ENCODE data around the gene PADI1.

PADI1 gene

DNA sequence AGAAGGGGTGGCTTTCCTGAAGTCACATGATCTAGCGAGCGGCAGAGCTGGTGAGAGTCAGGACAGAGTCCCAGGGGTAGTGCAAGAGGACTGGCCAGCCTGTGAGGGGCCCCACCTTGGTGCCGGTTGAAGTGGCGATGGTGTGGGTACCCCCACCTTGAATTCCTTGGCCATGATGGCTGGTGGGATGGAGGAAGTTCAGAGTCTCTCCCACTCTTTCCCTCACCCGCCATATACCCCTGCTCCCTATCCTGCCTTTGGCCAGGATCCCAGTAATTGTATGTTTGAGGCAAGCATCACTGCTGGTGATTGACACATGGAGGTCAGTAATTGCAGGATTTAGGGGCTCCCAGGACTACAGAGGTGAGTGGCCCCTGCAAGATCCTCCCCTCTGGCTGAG is 55.8 kb downstream of the PADI1 start:
- no peak for DNase-seq (ENCODE audit: low spot score)
- Mint-ChIP-seq H3K36me3 (ENCODE audit: low read depth) (no peaks in the 10 kb centered on the region), H3K4me3 (no peak overlapping the region), H3K9me3 (no peaks in the 10 kb centered on the region), H3K4me1 (ENCODE audit: low read depth) (no peaks in the 10 kb centered on the region), H3K27ac (no peak overlapping the region), H3K27me3 (ENCODE audit: low read depth) (peaks cover 4% of the 10 kb centered on the region)

DNA sequence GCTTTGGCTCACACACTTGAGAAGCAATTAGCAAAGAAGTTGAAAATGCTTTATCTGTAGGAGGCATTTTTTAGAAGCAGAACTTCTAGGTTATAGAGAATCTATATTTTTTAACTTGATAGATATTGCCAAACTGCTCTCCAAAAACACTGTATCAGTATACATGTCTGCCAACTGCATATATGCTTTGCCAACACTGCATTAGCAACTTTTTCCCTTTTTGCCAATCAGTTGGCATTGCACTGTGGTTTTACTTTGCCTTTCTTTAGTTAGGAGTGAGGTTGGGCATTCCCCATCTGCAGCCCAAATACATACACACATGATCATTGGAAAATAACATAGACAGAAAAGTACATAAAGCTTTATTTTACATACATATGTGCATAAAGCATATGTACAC is 59.0 kb downstream of the PADI1 start:
- no peak overlapping the region for H3K27ac Mint-ChIP-seq
- H3K27me3 Mint-ChIP-seq (ENCODE audit: low read depth): peaks cover 4% of the 10 kb centered on the region
- no peaks in the 10 kb centered on the region for H3K4me1 Mint-ChIP-seq (ENCODE audit: low read depth)
- DNase-seq (ENCODE audit: low spot score): no peak
- no peak overlapping the region for H3K4me3 Mint-ChIP-seq
- no peaks in the 10 kb centered on the region for H3K9me3 Mint-ChIP-seq
- no peaks in the 10 kb centered on the region for H3K36me3 Mint-ChIP-seq (ENCODE audit: low read depth)

DNA sequence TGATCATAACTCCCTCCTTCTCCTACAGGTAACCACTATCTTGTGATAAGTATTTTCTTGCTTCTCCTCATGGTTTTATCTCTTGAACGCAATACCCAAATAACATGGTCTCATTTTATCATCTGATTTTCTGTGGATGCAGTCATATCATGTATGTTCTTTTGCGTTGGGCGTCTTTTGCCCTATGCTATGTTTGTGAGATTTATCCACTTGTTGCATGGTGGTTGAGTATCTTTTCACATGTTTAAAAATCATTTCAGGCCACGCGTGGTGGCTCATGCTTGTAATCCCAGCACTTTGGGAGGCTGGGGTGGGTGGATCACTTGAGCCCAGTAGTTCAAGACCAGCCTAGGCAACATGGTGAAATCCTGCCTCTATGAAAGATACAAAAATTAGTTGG is 59.5 kb downstream of the PADI1 start:
- no peak overlapping the region for H3K27ac Mint-ChIP-seq
- DNase-seq (ENCODE audit: low spot score): no peak
- peaks cover 4% of the 10 kb centered on the region for H3K27me3 Mint-ChIP-seq (ENCODE audit: low read depth)
- no peaks in the 10 kb centered on the region for H3K4me1 Mint-ChIP-seq (ENCODE audit: low read depth)
- H3K36me3 Mint-ChIP-seq (ENCODE audit: low read depth): no peaks in the 10 kb centered on the region
- H3K4me3 Mint-ChIP-seq: no peak overlapping the region
- H3K9me3 Mint-ChIP-seq: no peaks in the 10 kb centered on the region

DNA sequence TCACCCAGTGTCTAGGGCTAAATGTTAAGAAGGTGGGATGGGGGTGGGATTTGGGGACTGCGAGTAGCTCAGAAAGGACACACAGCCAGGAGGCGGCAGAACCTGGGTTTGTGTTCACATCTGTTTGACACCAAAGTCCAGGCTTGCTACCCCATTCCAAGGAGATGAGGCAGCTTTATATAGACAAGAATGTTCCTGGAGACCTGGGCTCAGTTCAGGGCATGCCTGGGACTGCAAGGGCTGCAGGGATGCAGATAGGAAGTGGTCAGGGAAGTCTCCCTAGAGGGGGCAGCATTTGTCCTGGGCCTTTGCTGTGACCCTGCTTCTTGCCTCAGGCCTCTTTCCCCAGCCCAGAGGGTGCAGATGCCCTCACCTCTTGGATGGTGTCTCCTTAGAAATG is 60.2 kb downstream of the PADI1 start:
- no peak overlapping the region for H3K27ac Mint-ChIP-seq
- no peaks in the 10 kb centered on the region for H3K9me3 Mint-ChIP-seq
- no peak for DNase-seq (ENCODE audit: low spot score)
- no peaks in the 10 kb centered on the region for H3K4me1 Mint-ChIP-seq (ENCODE audit: low read depth)
- no peak overlapping the region for H3K4me3 Mint-ChIP-seq
- peaks cover 4% of the 10 kb centered on the region for H3K27me3 Mint-ChIP-seq (ENCODE audit: low read depth)
- H3K36me3 Mint-ChIP-seq (ENCODE audit: low read depth): no peaks in the 10 kb centered on the region

DNA sequence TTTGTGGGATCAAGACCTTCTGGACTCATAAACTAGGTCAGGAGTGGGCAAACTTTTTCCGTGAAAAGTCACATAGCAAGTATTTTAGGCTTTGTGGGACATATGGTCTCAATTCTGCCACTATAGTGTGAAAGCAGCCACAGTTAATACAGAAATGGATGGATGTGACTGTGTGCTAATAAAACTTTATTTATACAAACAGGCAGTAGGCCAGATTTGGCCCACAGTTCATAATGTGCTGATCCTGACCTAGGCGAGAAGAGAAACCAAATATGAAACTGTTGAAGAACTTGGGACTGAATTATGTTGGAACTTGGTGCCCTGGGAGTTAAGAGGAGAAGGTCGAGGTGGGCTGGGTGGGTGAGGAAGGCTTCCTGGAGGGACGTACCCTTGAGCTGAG is 61.0 kb downstream of the PADI1 start:
- no peaks in the 10 kb centered on the region for H3K4me1 Mint-ChIP-seq (ENCODE audit: low read depth)
- no peak for DNase-seq (ENCODE audit: low spot score)
- peaks cover 4% of the 10 kb centered on the region for H3K27me3 Mint-ChIP-seq (ENCODE audit: low read depth)
- no peak overlapping the region for H3K27ac Mint-ChIP-seq
- no peaks in the 10 kb centered on the region for H3K9me3 Mint-ChIP-seq
- no peak overlapping the region for H3K4me3 Mint-ChIP-seq
- H3K36me3 Mint-ChIP-seq (ENCODE audit: low read depth): no peaks in the 10 kb centered on the region

DNA sequence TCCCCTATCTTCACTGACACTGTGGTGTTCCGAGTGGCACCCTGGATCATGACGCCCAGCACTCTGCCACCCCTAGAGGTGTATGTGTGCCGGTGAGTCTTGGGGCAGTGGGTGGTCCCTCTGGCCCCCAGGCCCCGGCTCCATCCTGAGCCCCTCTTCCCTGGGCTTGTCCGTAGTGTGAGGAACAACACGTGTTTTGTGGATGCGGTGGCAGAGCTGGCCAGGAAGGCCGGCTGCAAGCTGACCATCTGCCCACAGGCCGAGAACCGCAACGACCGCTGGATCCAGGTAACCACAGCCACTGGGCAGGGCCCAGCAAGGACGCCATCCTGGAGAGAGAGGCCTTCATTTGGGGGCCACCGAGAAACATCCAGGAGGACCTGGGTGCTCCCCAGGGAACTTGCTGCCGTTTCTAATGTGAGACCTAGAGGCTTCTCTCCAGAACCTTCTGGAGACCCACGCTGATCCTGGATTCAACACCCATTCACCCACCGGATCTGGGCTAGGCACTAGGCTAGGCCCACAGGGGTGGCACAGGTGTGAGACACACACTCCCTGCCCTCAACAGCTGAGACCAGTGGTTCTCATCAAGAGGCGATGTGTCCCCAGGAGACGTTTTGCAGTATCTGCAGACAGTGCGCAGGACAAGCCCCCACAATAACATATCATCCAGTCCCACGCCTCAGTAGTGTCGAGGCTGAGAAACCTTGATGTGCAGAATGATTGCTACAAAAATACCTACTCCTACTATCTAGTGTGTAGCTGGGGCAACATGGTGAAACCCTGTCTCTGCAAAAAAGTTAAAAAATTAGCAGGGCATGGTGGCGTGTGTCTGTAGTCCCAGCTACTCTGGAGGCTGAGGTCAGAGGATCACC is 66.2 kb downstream of the PADI1 start:
- H3K36me3 Mint-ChIP-seq (ENCODE audit: low read depth): no peaks in the 10 kb centered on the region
- H3K4me3 Mint-ChIP-seq: no peak overlapping the region
- DNase-seq (ENCODE audit: low spot score): no peak
- peaks cover 3% of the 10 kb centered on the region for H3K27me3 Mint-ChIP-seq (ENCODE audit: low read depth)
- H3K9me3 Mint-ChIP-seq: no peaks in the 10 kb centered on the region
- H3K27ac Mint-ChIP-seq: no peak overlapping the region
- H3K4me1 Mint-ChIP-seq (ENCODE audit: low read depth): no peaks in the 10 kb centered on the region

DNA sequence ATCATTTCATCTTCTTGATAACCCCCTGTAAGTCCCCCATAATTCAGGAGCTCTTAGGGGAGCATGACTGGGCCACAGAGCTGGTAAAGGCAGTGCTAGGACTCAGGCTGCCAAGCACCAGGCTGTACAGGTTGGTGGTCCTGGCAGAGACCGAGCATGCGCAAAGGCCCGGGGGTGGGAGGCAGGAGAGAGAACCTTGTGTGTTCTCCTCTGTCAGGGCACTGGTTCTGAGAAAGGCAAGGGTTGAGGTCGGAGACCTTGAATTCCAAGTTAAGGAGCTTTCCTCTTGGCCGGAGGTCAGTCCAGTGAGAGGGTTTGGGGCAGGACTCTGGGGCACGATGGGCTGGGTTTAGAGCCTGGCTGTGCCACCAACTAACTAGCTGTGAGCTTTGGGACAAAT is 67.1 kb downstream of the PADI1 start:
- Mint-ChIP-seq H3K27me3 (ENCODE audit: low read depth) (peaks cover 3% of the 10 kb centered on the region), H3K27ac (no peak overlapping the region), H3K9me3 (no peaks in the 10 kb centered on the region), H3K4me1 (ENCODE audit: low read depth) (no peaks in the 10 kb centered on the region), H3K36me3 (ENCODE audit: low read depth) (no peaks in the 10 kb centered on the region), H3K4me3 (no peak overlapping the region)
- no peak for DNase-seq (ENCODE audit: low spot score)

DNA sequence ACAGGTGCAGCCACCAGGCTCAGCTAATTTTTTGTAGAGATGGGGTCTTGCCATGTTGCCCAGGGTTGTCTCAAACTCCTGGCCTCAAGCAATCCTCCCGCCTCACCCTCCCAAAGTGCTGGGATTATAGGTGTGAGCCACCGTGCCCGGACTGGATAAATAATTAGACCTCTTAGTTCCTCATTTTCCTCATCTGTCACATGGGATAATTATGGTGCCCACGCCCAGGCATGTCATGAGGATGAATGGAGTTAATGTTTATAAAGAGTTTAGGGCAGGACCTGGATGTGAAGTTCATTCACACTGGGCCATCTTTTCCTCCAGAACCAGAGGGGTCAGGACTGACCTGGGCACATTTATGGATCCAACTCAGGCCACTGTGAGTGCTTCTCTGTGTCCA is 67.7 kb downstream of the PADI1 start:
- no peaks in the 10 kb centered on the region for H3K4me1 Mint-ChIP-seq (ENCODE audit: low read depth)
- no peak overlapping the region for H3K27ac Mint-ChIP-seq
- no peaks in the 10 kb centered on the region for H3K36me3 Mint-ChIP-seq (ENCODE audit: low read depth)
- peaks cover 3% of the 10 kb centered on the region for H3K27me3 Mint-ChIP-seq (ENCODE audit: low read depth)
- DNase-seq (ENCODE audit: low spot score): no peak
- no peak overlapping the region for H3K4me3 Mint-ChIP-seq
- no peaks in the 10 kb centered on the region for H3K9me3 Mint-ChIP-seq

DNA sequence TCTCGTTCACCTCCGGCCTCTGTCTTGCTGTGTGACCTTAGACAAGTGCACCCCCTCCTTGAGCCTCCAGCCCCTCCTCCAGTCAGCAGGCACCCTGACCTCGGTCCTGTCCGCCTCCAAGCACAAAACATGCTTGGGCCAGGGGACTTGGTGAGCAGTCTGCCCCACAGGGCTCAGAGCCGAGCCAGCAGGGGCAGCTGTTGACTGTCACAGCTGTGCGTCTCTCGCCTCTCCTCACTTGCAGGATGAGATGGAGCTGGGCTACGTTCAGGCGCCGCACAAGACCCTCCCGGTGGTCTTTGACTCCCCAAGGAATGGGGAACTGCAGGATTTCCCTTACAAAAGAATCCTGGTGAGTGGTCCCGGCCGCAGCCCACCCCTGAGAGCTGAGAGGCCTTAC is 68.2 kb downstream of the PADI1 start:
- Mint-ChIP-seq H3K27me3 (ENCODE audit: low read depth) (peaks cover 3% of the 10 kb centered on the region), H3K4me3 (no peak overlapping the region), H3K36me3 (ENCODE audit: low read depth) (no peaks in the 10 kb centered on the region), H3K27ac (no peak overlapping the region), H3K4me1 (ENCODE audit: low read depth) (no peaks in the 10 kb centered on the region), H3K9me3 (no peaks in the 10 kb centered on the region)
- DNase-seq (ENCODE audit: low spot score): no peak

DNA sequence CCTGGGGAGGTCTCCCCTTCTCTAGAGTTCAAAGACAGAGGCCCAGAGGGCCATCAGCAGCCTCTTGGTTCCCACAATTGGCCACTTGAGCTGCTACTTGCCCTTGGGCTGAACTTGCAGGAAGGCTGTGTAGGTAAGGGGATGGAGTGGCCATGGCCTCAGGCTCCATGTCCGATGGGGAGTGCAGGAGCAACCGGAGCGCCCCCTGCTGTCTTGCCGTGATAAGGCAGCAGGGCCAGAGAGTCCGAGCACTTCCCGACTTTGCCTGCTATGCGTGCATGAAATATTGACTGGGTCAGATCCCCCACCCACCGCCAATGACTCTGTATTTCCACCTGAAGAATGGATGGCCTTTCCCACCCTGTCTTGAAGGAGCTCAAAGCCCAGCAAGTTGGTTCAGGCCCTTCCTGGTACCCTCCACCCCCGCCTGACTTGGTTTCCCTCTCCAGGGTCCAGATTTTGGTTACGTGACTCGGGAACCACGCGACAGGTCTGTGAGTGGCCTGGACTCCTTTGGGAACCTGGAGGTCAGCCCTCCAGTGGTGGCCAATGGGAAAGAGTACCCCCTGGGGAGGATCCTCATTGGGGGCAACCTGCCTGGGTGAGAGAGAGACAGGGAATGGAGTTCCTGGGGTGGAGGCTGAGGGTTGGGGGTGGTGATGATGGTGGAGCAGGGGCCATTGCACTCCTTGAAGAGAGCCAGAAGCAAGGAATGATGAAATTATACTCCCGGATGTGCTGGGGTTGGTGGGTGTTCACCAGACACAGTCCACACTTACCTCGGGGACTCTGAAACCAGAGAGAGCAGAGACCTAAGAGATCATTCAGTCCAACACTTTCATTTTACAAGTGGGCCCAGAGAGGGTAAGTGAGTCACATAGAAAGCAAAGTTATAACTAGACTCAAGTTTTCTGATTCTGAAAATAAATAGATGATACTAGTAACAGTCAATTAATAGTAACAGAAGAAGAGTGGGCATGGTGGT is 69.5 kb downstream of the PADI1 start:
- peak; percentile 10 for DNase-seq (ENCODE audit: low spot score)
- Mint-ChIP-seq H3K9me3 (no peaks in the 10 kb centered on the region), H3K27ac (no peak overlapping the region), H3K4me3 (no peak overlapping the region), H3K36me3 (ENCODE audit: low read depth) (no peaks in the 10 kb centered on the region), H3K4me1 (ENCODE audit: low read depth) (no peaks in the 10 kb centered on the region), H3K27me3 (ENCODE audit: low read depth) (peaks cover 3% of the 10 kb centered on the region)

DNA sequence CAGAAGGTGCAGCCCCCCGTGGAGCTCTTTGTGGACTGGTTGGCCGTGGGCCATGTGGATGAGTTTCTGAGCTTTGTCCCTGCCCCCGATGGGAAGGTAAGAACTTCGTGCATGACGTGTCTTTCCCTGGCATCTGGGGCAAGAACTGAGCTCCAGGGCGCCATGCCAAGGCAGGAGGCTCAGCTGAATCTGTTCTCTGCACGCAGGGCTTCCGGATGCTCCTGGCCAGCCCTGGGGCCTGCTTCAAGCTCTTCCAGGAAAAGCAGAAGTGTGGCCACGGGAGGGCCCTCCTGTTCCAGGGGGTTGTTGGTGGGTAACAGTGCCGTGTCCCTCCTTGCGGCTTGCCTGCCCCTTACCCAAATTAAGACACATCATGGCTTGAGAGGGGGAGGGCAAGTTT is 71.6 kb downstream of the PADI1 start:
- H3K27ac Mint-ChIP-seq: no peak overlapping the region
- no peaks in the 10 kb centered on the region for H3K9me3 Mint-ChIP-seq
- peaks cover 3% of the 10 kb centered on the region for H3K27me3 Mint-ChIP-seq (ENCODE audit: low read depth)
- no peak for DNase-seq (ENCODE audit: low spot score)
- H3K36me3 Mint-ChIP-seq (ENCODE audit: low read depth): no peaks in the 10 kb centered on the region
- H3K4me1 Mint-ChIP-seq (ENCODE audit: low read depth): no peaks in the 10 kb centered on the region
- no peak overlapping the region for H3K4me3 Mint-ChIP-seq

DNA sequence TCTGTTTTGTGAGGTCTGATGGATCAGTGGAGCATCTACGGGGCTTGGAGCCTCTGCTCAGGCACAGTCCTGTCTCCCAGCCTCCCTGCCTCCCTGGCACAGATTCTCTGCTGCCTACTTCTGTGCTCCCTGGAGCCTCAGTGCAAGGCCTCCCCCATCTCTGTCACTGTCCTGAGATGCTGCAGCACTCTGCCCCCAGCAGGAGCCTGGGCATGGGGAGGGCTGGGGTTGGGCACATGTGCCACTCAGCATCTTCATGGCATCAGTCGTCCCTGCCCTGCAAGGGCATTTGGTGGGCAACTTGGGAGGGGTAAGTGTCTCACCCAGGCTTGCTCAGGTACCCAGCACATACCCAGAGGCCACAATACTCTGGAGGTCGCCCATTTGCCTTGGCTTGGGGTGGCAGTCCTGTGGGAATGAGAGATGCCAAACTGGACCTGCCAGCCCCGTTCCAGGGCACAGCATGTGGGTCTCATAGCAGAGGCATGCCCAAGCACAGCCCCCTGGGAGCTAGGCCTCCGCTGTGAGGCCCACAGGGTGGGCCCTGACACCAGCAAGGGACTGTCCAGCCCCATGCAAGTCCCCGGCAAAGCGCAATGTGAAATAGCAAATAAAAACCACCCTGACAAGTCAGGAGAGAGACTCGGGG is 72.7 kb downstream of the PADI1 start:
- H3K4me1 Mint-ChIP-seq (ENCODE audit: low read depth): no peaks in the 10 kb centered on the region

DNA sequence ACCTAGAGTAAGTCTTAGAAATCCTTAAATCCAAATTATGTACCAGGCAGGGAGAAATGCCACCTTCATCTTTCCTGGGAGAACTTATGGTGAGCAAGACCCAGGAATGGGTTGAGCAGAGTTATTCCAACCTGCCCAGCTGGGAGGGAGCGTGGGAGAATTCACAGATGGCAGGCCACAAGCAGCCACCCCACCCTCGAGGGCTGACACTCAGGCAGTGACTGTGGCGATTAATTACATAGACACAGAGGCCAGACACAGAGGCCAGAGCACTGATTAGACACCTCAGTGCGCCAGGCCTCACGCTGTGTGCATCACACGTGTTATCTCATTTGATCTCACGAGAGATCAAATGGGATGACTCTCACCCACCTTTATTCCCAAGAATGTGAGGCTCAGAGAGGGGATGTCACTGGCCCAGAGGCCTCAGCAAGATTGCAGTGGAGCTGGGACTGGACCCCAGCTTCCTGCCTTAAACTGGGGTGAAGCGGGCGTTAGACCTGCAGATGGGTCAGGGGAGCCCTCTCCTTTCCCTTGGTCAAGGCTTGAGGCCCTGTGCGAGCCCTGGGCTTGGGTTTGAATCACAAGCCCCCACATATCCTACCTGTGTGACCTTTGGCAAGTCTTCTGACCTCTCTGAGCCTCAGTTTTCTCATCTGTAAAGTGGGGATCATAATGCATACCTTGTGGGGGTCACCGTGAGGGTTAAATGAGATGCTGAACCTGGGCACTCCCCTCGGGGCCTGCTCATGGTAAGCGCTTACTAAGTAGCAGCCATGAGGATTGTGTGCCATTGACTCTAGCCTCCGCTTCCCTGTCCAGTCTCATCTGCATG is 74.3 kb downstream of the PADI1 start:
- peaks cover 7% of the 10 kb centered on the region for H3K27me3 Mint-ChIP-seq (ENCODE audit: low read depth)
- no peaks in the 10 kb centered on the region for H3K36me3 Mint-ChIP-seq (ENCODE audit: low read depth)
- H3K27ac Mint-ChIP-seq: no peak overlapping the region
- no peak for DNase-seq (ENCODE audit: low spot score)
- no peaks in the 10 kb centered on the region for H3K9me3 Mint-ChIP-seq
- no peak overlapping the region for H3K4me3 Mint-ChIP-seq
- no peaks in the 10 kb centered on the region for H3K4me1 Mint-ChIP-seq (ENCODE audit: low read depth)

More for the DNA sequence above, 72.7 kb downstream of the PADI1 start:
- H3K27me3 Mint-ChIP-seq (ENCODE audit: low read depth): peaks cover 7% of the 10 kb centered on the region
- no peak overlapping the region for H3K27ac Mint-ChIP-seq
- no peak for DNase-seq (ENCODE audit: low spot score)
- H3K4me3 Mint-ChIP-seq: no peak overlapping the region
- no peaks in the 10 kb centered on the region for H3K36me3 Mint-ChIP-seq (ENCODE audit: low read depth)
- H3K9me3 Mint-ChIP-seq: no peaks in the 10 kb centered on the region
